GM23248 (cell line): ENCODE results near the gene MAN1C1. TPM values are rescaled to one million over a fixed set of nuclear protein-coding genes. Genes with fewer than 3 reads are reported as not detected.

ENCODE experiments used
- DNase-seq: peaks from one replicate; pipeline ENCODE4 v3.0.0-alpha.2; 2015
- H2AFZ ChIP-seq: fragments of 200-600 bp; sonication (generic); 2 replicates; pipeline ENCODE4 v1.6.1; 2016; ENCODE audit warnings: antibody characterized with exemption
- H3F3A ChIP-seq: fragments of 200-600 bp; sonication (generic); 2 replicates; pipeline ENCODE4 v1.6.1; 2016; ENCODE audit warnings: mild to moderate bottlenecking, antibody characterized with exemption, mixed run types; ENCODE audit not compliant: insufficient read depth
- H3K27ac ChIP-seq: fragments of 200-600 bp; sonication (generic); 2 replicates; pipeline ENCODE4 v1.5.1; 2016; ENCODE audit warnings: mild to moderate bottlenecking
- H3K27me3 ChIP-seq: fragments of 200-600 bp; sonication (generic); replicated peaks from 2 replicates; pipeline ENCODE4 v1.6.1; 2016; ENCODE audit warnings: mild to moderate bottlenecking; ENCODE audit not compliant: insufficient read depth
- H3K36me3 ChIP-seq: fragments of 200-600 bp; sonication (generic); 2 replicates; pipeline ENCODE4 v1.6.1; 2016; ENCODE audit warnings: low read depth, mild to moderate bottlenecking
- H3K4me1 ChIP-seq: fragments of 200-600 bp; sonication (generic); 2 replicates; pipeline ENCODE4 v1.6.1; 2016; ENCODE audit warnings: mild to moderate bottlenecking; ENCODE audit not compliant: insufficient read depth
- H3K4me2 ChIP-seq: fragments of 200-600 bp; sonication (generic); one replicate; pipeline ENCODE4 v1.6.1; 2016; ENCODE audit warnings: mild to moderate bottlenecking; ENCODE audit not compliant: unreplicated experiment
- H3K4me3 ChIP-seq: fragments of 200-600 bp; sonication (generic); 2 replicates; pipeline ENCODE4 v1.5.1; 2016; ENCODE audit warnings: mild to moderate bottlenecking
- H3K79me2 ChIP-seq: fragments of 200-600 bp; sonication (generic); 2 replicates; pipeline ENCODE4 v1.6.1; 2016; ENCODE audit warnings: mild to moderate bottlenecking; ENCODE audit not compliant: insufficient read depth
- H3K9ac ChIP-seq: fragments of 200-600 bp; sonication (generic); 2 replicates; pipeline ENCODE4 v1.6.1; 2016; ENCODE audit warnings: mild to moderate bottlenecking
- H3K9me2 ChIP-seq: fragments of 200-600 bp; sonication (generic); 2 replicates; pipeline ENCODE4 v1.6.1; 2016; ENCODE audit warnings: mixed run types, mild to moderate bottlenecking, moderate library complexity; ENCODE audit not compliant: insufficient read depth
- H3K9me3 ChIP-seq: fragments of 200-600 bp; sonication (generic); one replicate; pipeline ENCODE4 v1.6.1; 2017; ENCODE audit warnings: low read depth
- H4K20me1 ChIP-seq: fragments of 200-600 bp; sonication (generic); 2 replicates; pipeline ENCODE4 v1.6.0; 2016; ENCODE audit not compliant: insufficient read depth
- EZH2 ChIP-seq: fragments of 200-600 bp; sonication (generic); IDR thresholded peaks from 2 replicates; pipeline ENCODE4 v1.6.1; 2018; ENCODE audit warnings: antibody characterized with exemption, mild to moderate bottlenecking; ENCODE audit not compliant: insufficient read depth, poor library complexity, severe bottlenecking
- EZH2phosphoT487 ChIP-seq: fragments of 200-600 bp; sonication (generic); IDR thresholded peaks from 2 replicates; pipeline ENCODE4 v1.6.1; 2018; ENCODE audit warnings: antibody characterized with exemption, moderate library complexity, mild to moderate bottlenecking, low read depth; ENCODE audit not compliant: insufficient read depth
- WGBS, 2 experiments: methylation state at CpG; one replicate each; pipeline ENCODE4 v1.1.6; 2015 to 2017; ENCODE audit warnings: low lambda C conversion rate in 2 of 2, low coverage in 1 of 2; ENCODE audit errors: missing lambda C conversion rate in 2 of 2; 5-methylcytosine and 5-hydroxymethylcytosine counted together
- in situ Hi-C: fragments of 300-500 bp; cut with MboI; formaldehyde crosslinking; loops from 2 replicates; pipeline ENCODE4 v1.15.0; 2020
- polyA plus RNA-seq: library from polyadenylated mRNA; unstranded; fragments of >200 nt; fragmentation: Nextera tagmentation; extraction: Ambion mirVana; gene quantifications from 2 replicates; pipeline ENCODE4 v1.2.1, GENCODE V29; 2016
- total RNA-seq: library from RNA; depleted of rRNA; stranded (reverse); fragments of >200 nt; shearing (Covaris generic); gene quantifications from 2 replicates; pipeline ENCODE4 v1.2.3, GENCODE V29; 2014

The MAN1C1 gene
- total and polyA plus RNA-seq, 2 experiments from 2014 or later, result 0.29 to 1.1 TPM

DNA sequence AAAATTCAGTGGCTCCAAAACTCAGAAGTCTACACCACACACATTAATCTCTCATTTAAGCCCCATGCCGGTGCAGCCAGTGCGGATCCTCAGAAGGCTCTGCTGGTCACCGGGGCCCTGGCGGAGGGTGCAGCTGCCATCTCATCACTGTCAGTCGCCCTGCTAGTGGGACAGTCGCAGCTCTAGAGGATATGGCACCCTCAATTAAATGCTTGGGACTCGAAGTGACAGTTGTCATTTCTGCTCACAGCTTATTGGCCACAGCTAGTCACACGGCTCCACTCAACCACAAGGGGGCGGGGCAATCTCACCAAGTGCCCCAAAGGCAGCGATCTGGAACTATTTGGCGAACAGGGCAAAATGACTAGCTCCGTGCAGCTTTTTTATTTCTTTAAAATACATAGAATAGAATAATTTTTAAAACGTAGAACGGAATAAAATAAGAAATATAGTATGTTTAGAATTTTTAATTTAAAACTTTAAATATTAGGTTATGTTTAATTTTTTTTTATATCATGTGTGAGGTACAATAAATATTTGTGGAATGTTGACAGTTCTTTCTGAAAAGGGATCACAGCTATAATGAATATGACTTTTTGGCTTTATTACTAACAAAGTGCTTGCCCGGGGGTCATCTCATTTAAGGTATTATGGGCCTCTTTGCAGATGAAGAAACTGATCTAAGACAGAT, 8.0 kb upstream of the MAN1C1 start:
- peak overlapping the region; percentile 81 for H3K4me2 ChIP-seq
- in situ Hi-C loops, result no loop called here
- H4K20me1 ChIP-seq, result no peaks in the 10 kb centered on the region
- no peaks in the 10 kb centered on the region for H3K9me2 ChIP-seq
- H3K4me3 ChIP-seq, result peak overlapping the region; percentile 44
- H3K36me3 ChIP-seq, result no peaks in the 10 kb centered on the region
- H3K79me2 ChIP-seq, result no peaks in the 10 kb centered on the region
- no peak overlapping the region for H3K9ac ChIP-seq
- H3K27me3 ChIP-seq, result peaks cover 37% of the 10 kb centered on the region
- no peaks in the 10 kb centered on the region for H3K9me3 ChIP-seq
- DNase-seq, result peak; percentile 84
- no peak for TF ChIP-seq EZH2
- no peak for TF ChIP-seq EZH2phosphoT487
- no peak overlapping the region for H2AFZ ChIP-seq
- H3F3A ChIP-seq, result no peaks in the 10 kb centered on the region
- H3K27ac ChIP-seq, result no peak overlapping the region
- 12 to 13% methylated on average over 15 of the region's 15 CpGs for WGBS, 2 experiments
- H3K4me1 ChIP-seq, result no peaks in the 10 kb centered on the region

DNA sequence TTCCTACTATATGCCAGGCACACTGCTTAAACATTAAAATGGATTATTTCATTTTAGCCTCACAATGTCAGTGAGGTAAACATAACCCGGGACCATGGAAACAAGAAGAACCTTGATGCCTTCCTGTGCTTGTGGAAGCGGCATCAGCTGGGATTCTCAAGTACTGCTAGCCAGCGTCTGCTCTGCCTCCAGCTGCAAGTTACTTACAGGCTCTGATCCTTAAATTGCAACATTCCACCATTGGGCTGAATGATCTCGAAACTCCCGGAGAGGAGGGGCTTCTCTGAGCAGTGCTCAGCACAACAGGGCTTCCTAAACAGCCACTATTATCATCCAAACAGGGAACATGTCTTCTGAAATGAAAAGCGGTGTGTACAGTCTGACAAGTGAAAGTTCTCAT, 6.7 kb upstream of the MAN1C1 start:
- no peaks in the 10 kb centered on the region for H3K79me2 ChIP-seq
- in situ Hi-C loops, result loop anchor here (10.0 kb wide), 1 partner anchor 185 kb away; no protein-coding TSS in a partner anchor
- whole genome bisulfite sequencing, 2 experiments, result 28 to 44% methylated on average over 6 of the region's 6 CpGs
- peak; percentile 27 for DNase-seq
- no peak overlapping the region for H2AFZ ChIP-seq
- H4K20me1 ChIP-seq, result no peaks in the 10 kb centered on the region
- H3K27ac ChIP-seq, result no peak overlapping the region
- peaks cover 2% of the 10 kb centered on the region; the same call in 1 of the 2 replicates for H3F3A ChIP-seq
- H3K36me3 ChIP-seq, result no peaks in the 10 kb centered on the region
- H3K9me2 ChIP-seq, result no peaks in the 10 kb centered on the region
- no peaks in the 10 kb centered on the region for H3K4me1 ChIP-seq
- no peak overlapping the region for H3K4me2 ChIP-seq
- H3K4me3 ChIP-seq, result no peak overlapping the region
- H3K27me3 ChIP-seq, result peaks cover 36% of the 10 kb centered on the region
- H3K9ac ChIP-seq, result no peak overlapping the region
- no peaks in the 10 kb centered on the region for H3K9me3 ChIP-seq
- TF ChIP-seq EZH2phosphoT487 (no peak), EZH2 (no peak)

DNA sequence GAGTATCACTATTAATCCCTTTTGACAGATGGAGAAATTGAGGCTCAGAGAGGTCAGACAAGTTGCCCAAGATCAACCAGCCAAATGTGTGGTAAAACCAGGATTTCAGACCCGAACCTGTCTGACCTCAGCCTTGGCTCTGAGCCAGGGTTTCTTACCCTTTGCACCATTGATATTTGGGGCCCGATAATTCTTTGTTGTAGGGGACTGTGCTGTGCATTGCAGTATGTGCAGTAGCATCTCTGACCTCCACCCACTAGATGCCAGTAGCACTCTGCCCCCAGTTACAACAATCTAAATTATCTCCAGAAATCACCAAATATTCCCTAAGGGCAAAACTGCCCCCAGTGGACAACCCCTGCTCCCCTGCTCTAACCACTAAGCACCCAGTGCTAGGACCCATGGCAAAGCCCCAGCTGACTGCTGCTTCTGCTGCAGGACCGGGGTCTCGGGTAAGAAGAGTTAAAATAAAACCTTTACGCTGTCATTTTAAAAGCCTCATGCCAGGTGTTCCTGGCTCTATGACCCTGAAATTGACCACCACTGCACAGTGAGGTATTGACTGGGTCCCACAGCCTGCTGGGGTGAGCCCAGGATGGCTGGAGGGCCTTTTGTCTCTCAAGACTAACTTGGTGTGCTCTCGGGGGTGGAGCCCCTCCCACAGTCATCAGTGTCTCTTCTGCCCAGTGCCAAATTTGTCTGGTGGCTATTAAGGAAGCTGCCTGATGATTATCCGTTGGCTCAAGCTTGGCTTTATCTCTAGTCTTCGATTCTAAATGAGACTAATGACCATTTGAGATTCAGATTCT, 5.6 kb upstream of the MAN1C1 start:
- H3K79me2 ChIP-seq, result no peaks in the 10 kb centered on the region
- no peak overlapping the region for H3K4me3 ChIP-seq
- no peak overlapping the region for H3K9ac ChIP-seq
- peaks cover 13% of the 10 kb centered on the region for H3F3A ChIP-seq
- H3K27me3 ChIP-seq, result peaks cover 26% of the 10 kb centered on the region
- no peak overlapping the region for H3K27ac ChIP-seq
- WGBS, 2 experiments, result 22 to 31% methylated on average over 8 of the region's 8 CpGs
- H3K9me3 ChIP-seq, result no peaks in the 10 kb centered on the region
- H2AFZ ChIP-seq, result no peak overlapping the region
- H3K4me1 ChIP-seq, result no peaks in the 10 kb centered on the region
- in situ Hi-C loops, result loop anchor here (10.0 kb wide), 1 partner anchor 184 kb away; no protein-coding TSS in a partner anchor
- H3K9me2 ChIP-seq, result no peaks in the 10 kb centered on the region
- no peaks in the 10 kb centered on the region for H3K36me3 ChIP-seq
- no peak overlapping the region for H3K4me2 ChIP-seq
- DNase-seq, result peak; percentile 45
- no peaks in the 10 kb centered on the region for H4K20me1 ChIP-seq
- no peak for TF ChIP-seq EZH2phosphoT487
- TF ChIP-seq EZH2, result no peak

- Histone ChIP-seq H3K4me1 (no peaks in the 10 kb centered on the region), H3K36me3 (no peaks in the 10 kb centered on the region), H2AFZ (no peak overlapping the region), H3F3A (peaks cover 13% of the 10 kb centered on the region), H3K9me3 (no peaks in the 10 kb centered on the region), H4K20me1 (no peaks in the 10 kb centered on the region), H3K27me3 (peaks cover 25% of the 10 kb centered on the region), H3K4me3 (no peak overlapping the region), H3K27ac (no peak overlapping the region), H3K79me2 (no peaks in the 10 kb centered on the region), H3K9ac (no peak overlapping the region), H3K4me2 (no peak overlapping the region), H3K9me2 (no peaks in the 10 kb centered on the region)
- no peak for DNase-seq
- no peak for TF ChIP-seq EZH2phosphoT487
- no peak for TF ChIP-seq EZH2
- WGBS, 2 experiments, result 80 to 88% methylated on average over 1 of the region's 1 CpG
- in situ Hi-C loops, result loop anchor here (10.0 kb wide), 1 partner anchor 183 kb away; no protein-coding TSS in a partner anchor
Measured at GRCh38 chr1:25611843-25612242, 4.7 kb upstream of the MAN1C1 start.
